WTC11 (cell line): ENCODE measurements around the gene CCT6A.

Experiments
- FOXP1 ChIP-seq: sonication (generic); formaldehyde crosslinking; IDR thresholded peaks from 2 replicates; pipeline ENCODE4 v1.8.0; 2022; ENCODE audit warnings: missing genetic modification reagents, mild to moderate bottlenecking, moderate library complexity, borderline replicate concordance
- JAZF1 ChIP-seq: fragments of 250-450 bp; sonication (Bioruptor Pico); IDR thresholded peaks from 2 replicates; pipeline ENCODE4 v1.9.0; 2021; ENCODE audit warnings: moderate library complexity, mild to moderate bottlenecking, inconsistent platforms
- JUN ChIP-seq: sonication (generic); formaldehyde crosslinking; IDR thresholded peaks from 2 replicates; pipeline ENCODE4 v1.8.0; 2023; ENCODE audit warnings: mild to moderate bottlenecking, missing genetic modification reagents
- NR3C1 ChIP-seq: sonication (generic); formaldehyde crosslinking; conservative IDR thresholded peaks from 2 replicates; pipeline ENCODE4 v1.8.1; 2023; ENCODE audit warnings: low read depth, mild to moderate bottlenecking, missing genetic modification reagents
- ZNF138 ChIP-seq: sonication (generic); formaldehyde crosslinking; conservative IDR thresholded peaks from 2 replicates; pipeline ENCODE4 v1.8.1; 2022; ENCODE audit warnings: mild to moderate bottlenecking, moderate library complexity, missing genetic modification reagents
- ZSCAN18 ChIP-seq: fragments of 250-450 bp; sonication (Bioruptor Pico); IDR thresholded peaks from 2 replicates; pipeline ENCODE4 v2.1.2; 2022; ENCODE audit warnings: mild to moderate bottlenecking, moderate library complexity
- TF ChIP-seq, protein P1 (sequence below): fragments of 200-600 bp; IDR thresholded peaks from 2 replicates; pipeline ENCODE4 v1.8.0; 2022; ENCODE audit warnings: antibody characterized with exemption

GRCh38 chr7:56081626-56082340 is 30.2 kb downstream of the CCT6A start:
- TF ChIP-seq ZNF138 (no peak), ZSCAN18 (CRISPR knock-in tag) (no peak), FOXP1 (CRISPR knock-in tag) (no peak), JAZF1 (CRISPR knock-in tag) (no peak), NR3C1 (CRISPR knock-in tag) (no peak), JUN (no peak)
- TF ChIP-seq, protein P1, sequence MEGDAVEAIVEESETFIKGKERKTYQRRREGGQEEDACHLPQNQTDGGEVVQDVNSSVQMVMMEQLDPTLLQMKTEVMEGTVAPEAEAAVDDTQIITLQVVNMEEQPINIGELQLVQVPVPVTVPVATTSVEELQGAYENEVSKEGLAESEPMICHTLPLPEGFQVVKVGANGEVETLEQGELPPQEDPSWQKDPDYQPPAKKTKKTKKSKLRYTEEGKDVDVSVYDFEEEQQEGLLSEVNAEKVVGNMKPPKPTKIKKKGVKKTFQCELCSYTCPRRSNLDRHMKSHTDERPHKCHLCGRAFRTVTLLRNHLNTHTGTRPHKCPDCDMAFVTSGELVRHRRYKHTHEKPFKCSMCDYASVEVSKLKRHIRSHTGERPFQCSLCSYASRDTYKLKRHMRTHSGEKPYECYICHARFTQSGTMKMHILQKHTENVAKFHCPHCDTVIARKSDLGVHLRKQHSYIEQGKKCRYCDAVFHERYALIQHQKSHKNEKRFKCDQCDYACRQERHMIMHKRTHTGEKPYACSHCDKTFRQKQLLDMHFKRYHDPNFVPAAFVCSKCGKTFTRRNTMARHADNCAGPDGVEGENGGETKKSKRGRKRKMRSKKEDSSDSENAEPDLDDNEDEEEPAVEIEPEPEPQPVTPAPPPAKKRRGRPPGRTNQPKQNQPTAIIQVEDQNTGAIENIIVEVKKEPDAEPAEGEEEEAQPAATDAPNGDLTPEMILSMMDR: no peak
